T follicular helper cell (primary cell): ENCODE data around the gene ATP8A2.
"Not testable (repeated sequence)": the region's sequence is repeated elsewhere in the genome, so short reads cannot be mapped to it uniquely, and the experiment has no call there.

Experiments used
- DNase-seq: peaks from one replicate; pipeline ENCODE4 v3.0.0-alpha.2; 2020; ENCODE audit warnings: low read depth

Gene ATP8A2

DNA sequence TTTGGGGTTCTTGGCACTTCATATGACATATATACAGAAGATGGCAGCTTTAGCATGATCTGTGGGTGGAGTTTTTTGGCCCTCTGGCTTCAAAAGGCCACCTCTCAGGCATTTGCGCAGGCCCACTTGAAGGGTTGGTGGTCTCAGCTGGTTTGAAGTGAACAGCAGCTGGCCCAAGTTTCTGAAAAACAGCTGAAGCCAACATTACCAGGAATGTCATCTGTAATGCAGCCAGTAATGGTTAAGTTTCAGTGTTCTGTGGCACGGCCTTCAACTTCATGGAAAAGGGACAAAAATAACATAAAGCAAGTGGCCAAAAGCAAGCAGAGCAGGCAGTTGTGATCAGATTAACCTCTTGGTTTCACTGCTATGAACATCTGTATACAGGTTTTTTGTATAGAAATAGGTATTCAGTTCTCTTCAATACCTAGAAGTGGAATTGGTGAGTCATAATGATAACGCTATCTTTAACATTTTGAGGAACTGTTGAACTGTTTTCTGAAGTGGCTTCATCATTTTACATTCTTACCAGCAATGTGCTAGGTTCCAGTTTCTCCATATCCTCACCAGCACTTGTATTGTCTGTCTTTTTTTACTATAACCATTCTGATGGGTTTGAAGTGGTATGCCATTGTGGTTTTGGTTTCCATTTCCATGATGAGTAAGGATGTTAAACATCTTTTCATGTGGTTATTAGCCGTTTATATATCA, 434.6 kb downstream of the ATP8A2 start:
- no peak for DNase-seq

DNA sequence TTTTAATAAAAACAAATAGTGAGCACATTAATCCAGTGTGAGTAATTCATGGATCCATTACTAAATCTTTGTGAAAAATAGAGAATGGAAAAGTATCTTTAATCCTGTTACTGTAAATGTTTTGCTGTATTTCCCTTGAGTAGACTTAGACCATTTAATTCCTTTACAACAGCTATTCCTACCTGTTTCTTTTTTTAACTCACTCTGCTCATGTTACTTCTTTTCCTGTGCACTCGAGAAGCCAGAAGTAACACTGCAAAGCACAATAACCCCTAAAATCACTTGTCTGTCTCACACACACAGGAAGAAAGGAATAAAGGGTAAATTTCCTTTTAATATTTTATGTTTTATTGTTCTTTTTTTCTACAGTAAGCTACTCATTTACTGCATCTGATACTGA, 435.8 kb downstream of the ATP8A2 start:
- no peak for DNase-seq

DNA sequence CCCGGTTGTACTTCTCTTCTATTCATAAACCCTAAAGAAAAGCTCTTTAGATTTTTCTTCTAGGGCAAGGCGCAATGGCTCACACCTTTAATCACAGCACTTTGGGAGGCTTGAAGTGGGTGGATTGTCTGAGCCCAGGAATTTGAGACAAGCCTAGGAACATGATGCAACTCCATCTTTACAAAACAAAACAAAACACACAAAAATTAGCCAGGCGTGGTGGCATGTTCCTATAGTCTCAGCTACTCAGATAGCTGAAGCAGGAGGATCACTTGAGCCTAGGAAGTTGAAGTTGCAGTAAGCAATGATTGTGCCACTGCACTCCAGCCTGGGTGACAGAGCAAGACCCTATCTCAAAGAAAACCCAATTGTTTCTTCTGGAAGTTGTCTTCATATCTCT, 439.7 kb downstream of the ATP8A2 start:
- DNase-seq = no peak

DNA sequence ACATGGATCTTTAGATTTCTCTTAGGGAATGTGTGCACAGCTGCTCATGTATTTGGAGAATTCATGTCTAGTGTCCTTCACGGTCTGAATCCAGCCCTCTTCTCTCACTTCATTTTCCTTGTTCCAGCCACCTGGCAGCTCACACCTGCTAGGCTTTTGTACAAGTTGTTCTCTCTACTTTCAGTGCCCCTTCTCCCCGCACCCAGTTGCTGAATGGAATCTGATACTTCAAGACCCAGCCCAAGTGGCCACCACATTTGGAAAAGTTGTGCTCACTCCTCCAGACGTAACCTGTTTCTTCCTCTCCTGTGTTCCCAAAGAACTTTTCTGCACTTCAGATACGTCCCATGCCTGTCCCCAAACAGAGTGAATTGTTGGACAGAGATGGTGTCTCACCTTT, 444.5 kb downstream of the ATP8A2 start:
- DNase-seq = no peak

DNA sequence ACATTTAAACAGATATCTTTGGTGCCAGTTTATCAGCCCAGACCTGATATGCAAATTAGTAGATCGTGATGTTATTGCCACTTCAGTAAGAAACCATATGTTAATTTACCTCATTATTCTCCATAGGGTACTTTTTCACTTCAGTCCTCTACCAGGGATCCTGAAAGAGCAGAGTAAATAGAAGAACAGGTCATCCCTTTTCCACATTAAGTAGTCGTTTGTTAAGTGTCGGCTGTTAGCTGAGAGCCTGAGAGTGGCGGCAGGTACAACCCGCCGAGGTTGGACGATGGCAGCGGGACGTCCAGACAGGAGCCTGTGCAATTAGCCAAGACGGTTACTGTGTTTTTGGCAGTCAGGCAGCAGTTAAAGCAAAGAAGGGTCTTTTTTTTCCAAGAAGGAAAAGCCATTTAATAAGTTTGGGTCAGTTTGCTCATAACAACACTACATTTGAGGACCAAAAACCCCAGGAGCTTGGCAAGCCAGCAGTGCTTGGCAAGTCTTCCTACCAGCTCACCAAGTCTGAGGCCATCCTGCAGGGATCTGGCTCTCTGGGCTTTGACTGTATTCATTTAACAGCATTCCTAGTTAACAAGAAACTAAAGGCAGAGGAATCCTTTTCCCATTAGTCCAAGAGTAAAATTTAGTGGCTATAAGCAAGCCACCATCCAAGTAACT, 448.2 kb downstream of the ATP8A2 start:
- no peak for DNase-seq

DNA sequence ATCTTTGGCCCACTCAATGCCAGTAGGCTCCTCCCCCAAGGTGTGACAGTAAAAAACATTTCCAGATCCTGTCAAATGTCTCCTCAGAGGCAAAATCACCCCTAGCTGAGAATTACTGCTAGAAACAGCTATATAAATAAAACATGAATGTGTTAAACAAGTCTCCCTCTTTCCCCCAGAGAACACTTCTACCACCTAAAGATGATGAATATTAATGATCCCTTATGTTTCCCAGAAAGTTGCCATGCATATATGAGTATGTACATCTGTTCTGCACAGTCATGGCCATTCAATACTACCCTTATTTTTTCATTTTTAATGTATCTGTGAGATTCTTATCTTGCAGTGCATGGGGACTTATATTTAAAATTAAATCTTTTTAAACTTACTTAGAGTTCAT, 450.0 kb downstream of the ATP8A2 start:
- no peak for DNase-seq

DNA sequence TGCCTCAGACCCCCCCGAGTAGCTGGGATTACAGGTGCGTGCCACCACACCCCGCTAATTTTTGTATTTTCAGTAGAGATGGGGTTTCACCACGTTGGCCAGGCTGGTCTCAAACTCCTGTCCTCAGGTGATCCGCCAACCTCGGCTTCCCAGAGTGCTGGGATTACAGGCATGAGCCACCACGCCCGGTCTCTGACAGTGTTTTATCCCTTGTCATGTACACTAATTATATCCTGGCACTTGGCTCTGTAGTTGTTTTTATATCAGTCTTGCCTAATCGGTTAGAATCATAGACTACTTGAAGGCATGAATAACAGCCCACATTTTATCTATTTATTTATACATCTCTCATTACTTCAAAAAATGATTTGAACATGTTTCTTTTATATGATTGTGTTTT, 455.4 kb downstream of the ATP8A2 start:
- DNase-seq = not testable (repeated sequence)

DNA sequence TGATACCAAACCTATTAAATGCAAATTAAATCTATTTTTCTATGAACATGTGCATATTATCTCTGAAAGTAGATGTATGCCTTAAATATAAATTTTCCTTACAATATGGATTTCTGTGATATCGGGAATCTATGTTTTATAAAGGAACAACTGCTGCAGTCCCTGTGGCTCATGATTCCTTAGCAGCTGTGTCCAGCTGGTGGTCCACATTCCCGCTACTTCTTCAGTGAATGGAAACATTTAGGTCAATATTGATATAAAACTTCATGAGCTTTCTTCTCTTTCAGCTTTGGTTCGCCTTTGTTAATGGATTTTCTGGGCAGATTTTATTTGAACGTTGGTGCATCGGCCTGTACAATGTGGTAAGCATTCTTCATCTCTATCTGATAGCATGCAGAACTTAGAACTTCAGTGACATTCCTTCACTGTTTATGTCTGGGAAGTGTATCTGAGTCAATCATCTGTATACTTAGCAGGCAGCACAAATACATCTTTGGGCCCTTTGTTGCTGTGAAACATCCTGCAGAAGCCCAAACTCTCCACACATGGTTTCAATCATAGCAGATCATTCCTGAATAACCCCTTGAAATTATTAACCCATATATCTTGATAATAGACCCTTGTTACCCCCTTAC, 456.2 kb downstream of the ATP8A2 start:
- no peak for DNase-seq

DNA sequence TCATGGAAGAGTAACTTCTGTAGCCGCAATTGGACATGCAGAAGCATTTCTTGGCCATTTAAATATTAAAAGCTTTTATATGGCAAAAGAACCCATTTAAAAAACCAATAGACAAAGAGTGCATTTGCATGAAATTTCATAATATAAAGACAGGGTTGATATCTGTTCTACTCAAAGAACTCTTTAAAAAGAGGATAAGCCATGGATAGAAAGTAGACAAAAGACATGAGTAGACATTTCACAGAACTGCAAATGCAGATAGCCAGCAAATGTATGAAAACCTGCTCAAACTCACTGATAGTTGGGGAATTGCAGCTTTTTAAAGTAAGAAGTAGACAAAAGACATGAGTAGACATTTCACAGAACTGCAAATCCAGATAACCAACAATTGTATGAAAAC, 462.0 kb downstream of the ATP8A2 start:
- DNase-seq = no peak

DNA sequence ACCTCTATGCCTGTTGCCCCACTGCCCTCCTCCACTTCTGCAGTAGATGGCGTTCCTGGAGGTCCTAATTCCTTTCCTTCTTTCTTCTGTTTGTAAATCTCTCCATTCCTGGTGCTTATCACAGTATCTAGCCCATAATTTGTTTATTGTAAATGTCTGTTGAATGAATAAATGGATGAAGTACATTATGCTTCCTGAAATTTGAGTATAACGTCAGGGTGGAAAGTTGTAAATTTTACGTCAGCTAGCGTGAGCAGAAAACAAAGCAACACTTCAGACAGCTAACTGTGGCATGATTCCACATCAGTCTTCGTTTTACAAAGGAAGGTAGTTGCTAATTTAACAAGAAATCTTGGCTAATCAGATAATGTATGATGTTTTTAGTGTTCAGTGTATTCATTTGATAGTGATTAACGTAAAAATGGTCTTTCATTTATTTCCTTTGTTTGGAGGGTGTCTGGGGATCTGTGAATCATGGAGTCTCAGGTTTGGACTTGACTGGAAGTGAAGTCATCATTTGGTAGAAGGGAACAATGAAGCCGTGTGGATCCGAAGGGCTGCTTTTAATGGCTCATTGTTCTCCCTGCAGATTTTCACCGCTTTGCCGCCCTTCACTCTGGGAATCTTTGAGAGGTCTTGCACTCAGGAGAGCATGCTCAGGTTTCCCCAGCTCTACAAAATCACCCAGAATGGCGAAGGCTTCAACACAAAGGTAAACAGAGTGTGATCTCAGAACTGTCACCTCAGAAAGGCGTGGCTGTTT, 465.0 kb downstream of the ATP8A2 start:
- DNase-seq = no peak

DNA sequence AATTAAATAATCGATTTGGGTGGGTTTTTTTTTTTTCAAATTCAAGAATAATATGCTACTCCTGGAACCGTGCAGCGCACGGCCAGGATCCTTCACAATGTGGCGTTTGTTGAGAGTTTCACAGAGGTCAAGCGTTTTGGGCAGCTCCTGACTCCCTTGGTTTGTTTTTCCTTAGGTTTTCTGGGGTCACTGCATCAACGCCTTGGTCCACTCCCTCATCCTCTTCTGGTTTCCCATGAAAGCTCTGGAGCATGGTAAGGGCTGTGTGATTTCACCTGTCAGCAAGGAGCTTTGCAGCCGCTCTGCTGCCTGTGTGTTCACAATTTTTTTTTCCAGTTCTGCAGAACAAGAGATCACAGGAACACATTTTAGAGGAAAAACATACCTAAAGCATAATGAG, 467.6 kb downstream of the ATP8A2 start:
- DNase-seq = no peak

DNA sequence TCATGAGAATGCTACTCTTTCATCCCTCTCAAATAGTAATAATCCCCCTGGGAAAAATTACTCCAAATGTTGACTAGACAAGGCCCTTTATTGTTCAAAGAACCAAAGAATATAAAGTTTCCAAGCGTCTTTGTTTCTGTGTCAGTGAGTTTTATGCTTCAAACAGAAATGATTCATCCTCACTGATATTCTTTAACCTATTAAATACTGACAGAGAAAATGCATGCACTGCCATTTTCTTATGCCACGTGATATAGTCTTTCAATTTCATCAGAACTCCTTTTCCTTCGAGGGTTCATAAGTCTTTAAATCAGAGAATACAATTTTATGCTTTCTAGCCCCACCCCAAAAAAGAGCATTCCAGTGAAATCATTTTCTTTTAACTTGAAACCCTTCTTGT, 468.5 kb downstream of the ATP8A2 start:
- DNase-seq = no peak

DNA sequence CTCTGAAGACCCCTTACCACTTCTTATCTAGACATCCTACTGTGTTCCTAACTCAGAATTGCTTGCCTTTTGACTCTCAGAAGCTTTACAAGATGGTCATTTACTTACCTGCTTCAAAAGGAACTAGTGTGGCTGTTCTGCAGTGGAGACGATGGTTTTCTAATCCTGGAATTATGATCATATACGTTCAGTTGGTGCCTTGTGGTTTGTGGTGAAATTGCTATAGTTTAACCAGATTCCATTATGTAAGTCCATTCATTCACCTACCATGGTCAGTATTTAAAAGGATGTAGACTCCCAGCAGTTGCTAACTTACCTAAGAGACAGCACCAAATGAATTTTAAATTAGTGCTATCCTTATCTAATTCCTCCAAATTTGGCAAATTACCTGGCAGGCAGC, 469.2 kb downstream of the ATP8A2 start:
- no peak for DNase-seq

DNA sequence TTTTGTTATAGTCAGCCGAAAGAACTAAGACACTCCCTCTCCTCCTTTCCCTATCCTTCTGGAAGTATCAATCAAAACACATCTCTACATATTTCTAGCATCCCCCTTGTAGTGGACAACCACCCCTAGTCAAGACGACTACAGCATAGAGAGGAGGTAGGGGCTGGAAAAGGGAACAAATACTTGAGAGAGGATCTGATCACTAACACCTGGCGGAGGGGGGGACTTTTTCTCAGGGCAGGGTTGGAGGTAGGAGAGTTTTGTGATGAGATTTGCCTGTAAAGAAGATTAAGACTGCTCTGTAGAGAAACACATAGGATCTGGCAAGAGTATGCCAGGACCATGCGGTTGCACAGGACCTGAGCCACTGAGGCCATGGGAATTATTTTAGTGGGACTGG, 471.9 kb downstream of the ATP8A2 start:
- DNase-seq = no peak

DNA sequence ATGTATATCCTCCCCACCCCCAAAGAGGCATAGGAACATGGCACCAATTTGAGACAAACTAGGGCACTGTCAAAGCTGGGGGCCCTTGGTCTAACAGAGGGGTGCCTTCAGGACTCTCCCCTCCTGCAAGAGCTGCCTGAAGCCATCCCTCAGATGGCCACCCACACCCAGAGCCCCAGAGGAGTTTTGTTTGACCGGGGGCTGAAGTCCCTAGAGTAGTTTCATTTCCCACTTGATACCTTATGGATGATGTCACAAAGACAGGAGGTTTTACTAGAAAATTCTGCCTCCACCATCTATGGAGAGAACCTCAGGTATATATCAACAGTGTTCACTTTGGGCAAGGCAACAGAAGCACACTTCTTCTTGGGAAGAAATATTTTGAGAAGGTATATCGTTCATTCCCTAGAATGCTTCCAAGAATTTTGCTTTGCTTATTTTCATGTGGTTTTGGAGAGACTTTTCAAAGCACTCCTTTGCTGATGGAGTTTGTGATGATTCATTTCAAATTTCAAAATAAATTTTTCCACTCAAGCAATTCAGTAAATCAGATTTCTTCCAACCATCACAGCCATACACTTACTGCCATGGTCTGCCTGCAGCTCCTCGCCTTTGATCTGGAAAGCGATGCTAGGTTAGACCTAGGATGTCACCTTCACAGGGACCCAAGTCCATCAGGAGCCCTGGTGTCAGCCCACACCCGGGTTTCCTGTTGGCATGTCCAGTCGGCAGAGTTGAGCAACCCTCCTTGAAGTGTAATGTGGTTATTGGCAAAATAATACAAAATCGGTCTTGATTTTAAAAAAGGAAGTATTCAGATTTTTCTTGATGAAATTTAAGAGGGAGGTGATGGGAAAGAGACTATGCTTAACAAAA, 473.0 kb downstream of the ATP8A2 start:
- DNase-seq = no peak

DNA sequence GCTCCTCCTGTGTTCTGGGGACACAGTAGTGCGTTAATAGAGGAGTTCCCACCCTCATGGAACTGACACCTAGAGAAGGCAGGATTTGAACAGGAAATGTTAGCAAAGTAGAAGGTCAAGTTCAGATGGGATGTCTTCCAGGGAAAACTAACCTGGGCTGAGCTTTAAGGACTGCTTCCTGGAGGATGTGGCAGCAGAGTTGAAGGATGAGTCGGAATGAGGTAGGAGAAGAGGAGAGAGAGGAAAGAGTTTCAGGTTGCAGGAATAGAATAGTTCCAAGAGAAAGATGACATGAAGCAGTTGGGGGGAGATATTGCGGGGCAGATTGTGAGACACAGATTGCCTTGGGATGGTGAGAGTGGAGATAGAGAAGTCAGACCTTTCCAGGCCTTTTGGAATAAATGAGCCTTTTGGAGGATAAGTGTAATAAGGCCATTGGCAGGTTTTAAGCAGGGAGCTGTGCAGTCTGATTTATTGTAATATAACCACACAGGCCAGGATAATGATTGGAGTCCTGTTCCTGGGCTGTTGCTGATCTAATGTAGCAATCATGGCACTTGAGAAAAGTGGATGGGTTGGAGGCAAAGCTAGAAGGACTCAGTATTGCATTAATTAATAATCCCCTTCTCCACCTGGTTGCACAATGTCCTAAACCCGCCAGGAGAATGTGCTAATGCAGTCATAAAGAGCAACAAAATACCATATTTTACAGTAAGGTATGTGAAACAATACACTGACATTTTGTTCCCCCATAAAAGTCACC, 474.6 kb downstream of the ATP8A2 start:
- DNase-seq = no peak

DNA sequence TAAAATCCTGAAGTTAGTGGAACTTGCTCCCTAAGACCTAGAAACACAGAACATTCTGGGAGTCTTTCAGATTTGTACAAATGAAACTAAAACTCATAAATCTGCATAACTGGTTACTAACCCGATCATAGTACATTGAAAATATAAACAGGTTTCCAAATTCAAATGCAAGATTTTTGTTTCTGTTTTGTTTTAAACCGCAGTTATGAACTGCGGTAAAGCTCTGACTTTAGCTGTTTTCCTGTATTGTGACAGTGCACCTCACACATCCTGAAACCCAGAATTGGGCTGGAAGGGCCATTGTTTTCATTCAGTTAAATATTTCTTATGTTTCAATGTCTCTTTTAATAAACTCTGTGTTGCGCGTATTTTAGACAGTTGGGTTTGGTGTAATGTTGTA, 475.4 kb downstream of the ATP8A2 start:
- DNase-seq = no peak

DNA sequence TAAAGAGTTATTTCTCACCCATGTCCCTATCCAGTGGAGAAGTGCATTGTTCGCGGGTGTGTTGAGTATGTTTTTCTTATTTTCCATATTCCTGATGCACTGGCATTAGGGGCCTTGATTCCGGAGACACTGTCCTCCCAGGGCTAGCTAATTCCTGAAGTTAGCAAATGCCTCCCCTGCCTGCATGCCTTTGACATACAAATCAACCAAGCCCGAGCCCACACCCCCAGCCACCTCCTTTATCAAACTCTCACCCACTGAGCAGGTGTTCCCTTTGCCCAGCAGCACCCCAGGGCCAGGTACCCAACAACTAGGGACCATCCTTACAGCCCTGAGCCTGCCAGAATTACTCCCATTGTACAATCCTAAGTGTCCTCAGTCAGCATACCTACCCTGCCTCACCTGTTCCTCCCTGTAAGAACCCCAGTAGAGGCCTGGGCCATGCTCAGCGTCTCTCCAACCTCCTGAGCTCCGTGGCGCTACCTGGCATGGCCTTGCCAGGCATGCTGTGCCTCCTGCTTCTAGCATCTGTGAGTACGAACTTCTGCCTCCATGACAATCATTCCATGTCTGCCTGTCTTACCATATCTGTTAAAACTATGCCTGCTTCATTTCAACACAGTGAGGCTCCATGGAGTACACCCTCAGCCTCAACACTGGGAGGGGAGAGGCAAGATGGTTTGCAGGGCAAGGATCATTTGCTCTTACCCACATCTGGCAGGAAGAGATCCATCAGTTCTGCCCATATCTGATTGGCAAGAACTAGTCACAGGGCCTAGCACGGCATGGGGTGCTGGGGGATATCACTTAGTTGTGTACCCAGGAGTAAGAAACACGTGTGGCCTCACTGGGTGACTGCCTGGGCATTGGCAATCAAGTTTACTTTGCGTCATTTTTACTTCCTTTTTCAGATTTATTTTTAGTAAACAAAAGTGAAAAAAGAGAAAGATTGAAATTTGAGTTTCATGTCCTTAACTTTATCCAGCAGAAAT, 476.2 kb downstream of the ATP8A2 start:
- no peak for DNase-seq
